Transverse colon (tissue), 3 donors: ENCODE measurements around the gene GMFB.

Experiments used
- CTCF ChIP-seq, 5 experiments: fragments of 200-600 bp in 3 of 5; fragments of 450-650 bp in 2 of 5; sonication (generic) in 3 of 5; IDR thresholded peaks; 1 replicate in 2 of 5; 2 replicates in 3 of 5; pipeline ENCODE4 v1.5.1; 2016 to 2017; ENCODE audit warnings: antibody characterized with exemption in 5 of 5, inconsistent platforms in 3 of 5, mild to moderate bottlenecking in 2 of 5, moderate library complexity in 1 of 5
- EP300 ChIP-seq: sonication (generic); formaldehyde crosslinking; IDR thresholded peaks from one replicate; pipeline ENCODE4 v1.6.1; 2017; ENCODE audit warnings: antibody characterized with exemption, low read depth

GRCh38 chr14:54467280-54467679, 21.5 kb downstream of the GMFB start:
- no peak for TF ChIP-seq EP300
- no peak for TF ChIP-seq CTCF (IDR thresholded peaks at IDR 0.05)
